Activated naive CD4-positive, alpha-beta T cell treated with anti-CD3 and anti-CD28 coated beads for 36 hours (primary cell): ENCODE measurements around the gene ZNF385A. TPM values are rescaled to one million over a fixed set of nuclear protein-coding genes. Genes with fewer than 3 reads are reported as not detected.

Experiments used
- CTCF ChIA-PET: fragments of 350-600 bp; sonication (Branson Sonifier 250); formaldehyde crosslinking; loops from one replicate; lab custom pipeline; 2021; ENCODE audit warnings: antibody characterized with exemption; lab: Charles Lee
- DNase-seq: peaks from one replicate; pipeline ENCODE4 v3.0.0-alpha.2; 2020
- H3K27ac Mint-ChIP-seq: one replicate; pipeline ENCODE4 v1.8.0; 2021; ENCODE audit warnings: mild to moderate bottlenecking, mixed read lengths
- H3K27me3 Mint-ChIP-seq: one replicate; pipeline ENCODE4 v1.8.0; 2021; ENCODE audit warnings: low read depth, mixed read lengths
- H3K36me3 Mint-ChIP-seq: one replicate; pipeline ENCODE4 v1.8.0; 2021; ENCODE audit warnings: low read depth, mixed read lengths
- H3K4me1 Mint-ChIP-seq: one replicate; pipeline ENCODE4 v1.8.0; 2021; ENCODE audit warnings: low read depth, mixed read lengths
- H3K4me3 Mint-ChIP-seq: one replicate; pipeline ENCODE4 v1.8.0; 2021; ENCODE audit warnings: mild to moderate bottlenecking, moderate library complexity, mixed read lengths
- H3K9me3 Mint-ChIP-seq: one replicate; pipeline ENCODE4 v1.8.0; 2021; ENCODE audit warnings: mixed read lengths
- intact Hi-C: fragments of 100-400 bp; cut with micrococcal nuclease; formaldehyde crosslinking; loops from one replicate; pipeline ENCODE4 v1.15.1; 2023
- total RNA-seq, 2 experiments: library from RNA; stranded (reverse); gene quantifications; one replicate each; pipeline ENCODE4 v1.2.3, GENCODE V29; 2021

ZNF385A gene
- total RNA-seq, 2 experiments from 2014 or later: 0.93 to 1.1 TPM

GRCh38 chr12:54412786-54413185 is 28.3 kb upstream of the ZNF385A start:
- peak overlapping the region; percentile 49 for H3K4me3 Mint-ChIP-seq
- CTCF ChIA-PET: interaction anchor here (1.0 to 14.5 kb wide), 6 partner anchors 12 to 167 kb away, joined by 3 to 257 read pairs (median 7); no protein-coding TSS in a partner anchor
- H3K27ac Mint-ChIP-seq: peak overlapping the region; percentile 96
- H3K4me1 Mint-ChIP-seq: peaks cover 69% of the 10 kb centered on the region
- H3K36me3 Mint-ChIP-seq: peaks cover 3% of the 10 kb centered on the region
- no peaks in the 10 kb centered on the region for H3K9me3 Mint-ChIP-seq
- no peaks in the 10 kb centered on the region for H3K27me3 Mint-ChIP-seq
- intact Hi-C loops: loop anchor here (2.0 to 10.0 kb wide), 5 partner anchors 84 to 1925 kb away; partner anchors contain the start of genes IL23A, NCKAP1L, SP1 and TESPA1
- no peak for DNase-seq

GRCh38 chr12:54412348-54412747 is 27.8 kb upstream of the ZNF385A start:
- H3K4me1 Mint-ChIP-seq: peaks cover 65% of the 10 kb centered on the region
- H3K36me3 Mint-ChIP-seq: peaks cover 3% of the 10 kb centered on the region
- peak overlapping the region; percentile 38 for H3K4me3 Mint-ChIP-seq
- DNase-seq: no peak
- CTCF ChIA-PET: interaction anchor here (1.2 to 14.5 kb wide), 5 partner anchors 11 to 168 kb away, joined by 3 to 257 read pairs (median 10); no protein-coding TSS in a partner anchor
- no peaks in the 10 kb centered on the region for H3K27me3 Mint-ChIP-seq
- H3K9me3 Mint-ChIP-seq: no peaks in the 10 kb centered on the region
- intact Hi-C loops: loop anchor here (2.0 to 10.0 kb wide), 5 partner anchors 84 to 1925 kb away; partner anchors contain the start of genes IL23A, NCKAP1L, SP1 and TESPA1
- H3K27ac Mint-ChIP-seq: peak overlapping the region; percentile 96

- Mint-ChIP-seq H3K36me3 (peaks cover 3% of the 10 kb centered on the region), H3K4me1 (peaks cover 58% of the 10 kb centered on the region)
Observed at GRCh38 chr12:54411391-54412241, 27.1 kb upstream of the ZNF385A start.

DNA sequence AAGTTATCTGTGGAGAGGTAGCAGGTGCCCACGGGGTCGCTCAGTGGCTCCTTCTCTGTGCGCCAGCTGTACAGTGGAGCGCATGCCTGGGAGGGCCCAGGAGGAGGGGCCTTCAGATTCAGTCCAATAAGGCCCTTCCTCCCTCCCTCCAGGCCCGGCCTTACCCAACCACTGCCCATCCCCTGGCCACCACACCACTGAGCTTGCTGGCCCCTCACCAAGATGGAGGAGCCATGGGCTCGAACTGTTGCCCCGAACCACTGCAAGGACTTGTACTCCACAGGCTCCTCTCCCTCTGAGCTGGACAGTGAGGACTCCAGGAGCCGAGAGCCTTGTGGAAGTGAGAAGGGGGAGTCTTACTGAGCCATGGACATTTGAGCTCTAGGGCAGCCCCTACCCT is 24.7 kb upstream of the ZNF385A start:
- no peak overlapping the region for H3K4me3 Mint-ChIP-seq
- H3K4me1 Mint-ChIP-seq: peaks cover 42% of the 10 kb centered on the region
- no peak for DNase-seq
- peaks cover 12% of the 10 kb centered on the region for H3K36me3 Mint-ChIP-seq
- CTCF ChIA-PET: interaction anchor here (0.6 to 14.5 kb wide), 6 partner anchors 8 to 29 kb away, joined by 3 to 257 read pairs (median 3); no protein-coding TSS in a partner anchor
- intact Hi-C loops: no loop called here
- H3K27ac Mint-ChIP-seq: no peak overlapping the region
- no peaks in the 10 kb centered on the region for H3K9me3 Mint-ChIP-seq
- no peaks in the 10 kb centered on the region for H3K27me3 Mint-ChIP-seq

More at GRCh38 chr12:54411391-54412241, 27.1 kb upstream of the ZNF385A start:
- no peaks in the 10 kb centered on the region for H3K27me3 Mint-ChIP-seq
- DNase-seq: peak; percentile 71
- H3K9me3 Mint-ChIP-seq: no peaks in the 10 kb centered on the region
- CTCF ChIA-PET: interaction anchor here (1.2 to 14.5 kb wide), 6 partner anchors 11 to 31 kb away, joined by 3 to 257 read pairs (median 5); no protein-coding TSS in a partner anchor
- H3K4me3 Mint-ChIP-seq: peak overlapping the region; percentile 38
- H3K27ac Mint-ChIP-seq: peak overlapping the region; percentile 96
- intact Hi-C loops: loop anchor here (1.0 to 10.0 kb wide), 8 partner anchors 8 to 1926 kb away; partner anchors contain the start of genes IL23A, ITGA5, NCKAP1L and SP1

DNA sequence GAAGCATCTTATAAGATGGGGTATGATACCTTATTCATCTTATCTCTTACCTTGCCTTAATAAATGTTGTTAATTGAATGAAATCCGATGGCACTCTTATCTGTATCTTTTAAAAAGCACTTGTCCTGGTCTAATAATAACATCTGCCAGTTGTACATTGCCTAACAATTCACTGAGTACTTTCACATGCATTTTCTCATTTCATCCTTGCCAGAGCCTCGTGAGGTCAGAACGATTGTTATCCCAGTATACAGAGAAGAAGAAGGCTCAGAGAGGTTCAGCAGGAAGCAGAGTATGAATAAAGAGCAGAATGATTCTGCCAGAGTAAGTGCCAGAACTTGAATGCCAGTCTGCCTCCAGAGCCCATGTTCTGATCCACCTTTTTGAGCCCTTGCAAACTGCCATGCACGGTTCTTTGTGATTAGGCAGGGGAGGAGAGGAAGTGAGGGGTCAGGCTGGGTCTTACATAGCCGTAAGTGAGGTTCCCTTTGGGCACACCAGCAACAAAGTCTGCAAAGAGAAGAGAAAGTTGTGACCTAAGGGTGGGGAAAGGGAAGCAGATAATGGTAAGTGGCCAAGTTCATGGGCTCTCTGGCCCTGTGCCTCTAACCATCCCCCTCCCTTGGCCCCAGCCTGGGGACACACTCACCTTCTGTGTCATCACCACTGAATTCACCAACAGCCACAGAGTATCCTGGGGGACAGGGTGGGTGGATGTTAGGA is 22.8 kb upstream of the ZNF385A start:
- Mint-ChIP-seq H3K27me3 (no peaks in the 10 kb centered on the region), H3K4me1 (peaks cover 24% of the 10 kb centered on the region), H3K27ac (peak overlapping the region; percentile 6), H3K36me3 (peaks cover 13% of the 10 kb centered on the region), H3K4me3 (no peak overlapping the region), H3K9me3 (no peaks in the 10 kb centered on the region)
- DNase-seq: no peak
- CTCF ChIA-PET: interaction anchor here (0.5 to 14.5 kb wide), 2 partner anchors 6 to 398 kb away, joined by 3 to 257 read pairs; partner anchors contain the start of gene HOXC8
- intact Hi-C loops: no loop called here

DNA sequence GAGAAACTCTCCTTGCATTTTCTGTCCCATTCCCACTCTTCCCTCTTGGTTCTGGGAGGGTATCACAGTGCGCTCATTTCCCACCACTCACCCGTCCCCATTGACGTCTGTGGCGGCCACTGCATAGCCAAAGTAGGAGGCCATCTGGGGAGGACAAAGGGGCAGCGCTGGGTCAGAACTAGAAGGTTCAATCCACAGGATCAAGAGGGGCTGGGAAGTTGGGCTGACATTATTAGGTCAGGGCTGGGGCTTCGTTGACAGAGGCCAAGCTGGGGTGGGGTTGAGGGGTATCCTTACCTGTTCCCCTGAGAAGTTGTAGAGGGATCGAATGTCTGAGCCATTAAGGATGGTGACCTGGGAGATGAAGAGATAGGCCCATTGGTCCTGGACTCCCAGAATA is 21.0 kb upstream of the ZNF385A start:
- Mint-ChIP-seq H3K4me1 (peaks cover 10% of the 10 kb centered on the region), H3K36me3 (peaks cover 21% of the 10 kb centered on the region), H3K9me3 (no peaks in the 10 kb centered on the region), H3K27me3 (no peaks in the 10 kb centered on the region), H3K27ac (peak overlapping the region; percentile 52), H3K4me3 (no peak overlapping the region)
- intact Hi-C loops: no loop called here
- DNase-seq: no peak
- CTCF ChIA-PET: interaction anchor here (0.5 to 12.3 kb wide), 6 partner anchors 9 to 205 kb away, joined by 3 to 384 read pairs (median 3); partner anchors contain the start of genes COPZ1 and ITGA5

- DNase-seq: no peak
- intact Hi-C loops: no loop called here
- CTCF ChIA-PET: interaction anchor here (1.0 to 12.3 kb wide), 5 partner anchors 10 to 111 kb away, joined by 3 to 384 read pairs (median 3); partner anchors contain the start of genes COPZ1 and ITGA5
- H3K27ac Mint-ChIP-seq: peak overlapping the region; percentile 52
- no peaks in the 10 kb centered on the region for H3K27me3 Mint-ChIP-seq
- peaks cover 21% of the 10 kb centered on the region for H3K36me3 Mint-ChIP-seq
- H3K4me1 Mint-ChIP-seq: peaks cover 10% of the 10 kb centered on the region
- H3K4me3 Mint-ChIP-seq: no peak overlapping the region
- no peaks in the 10 kb centered on the region for H3K9me3 Mint-ChIP-seq
Observed at GRCh38 chr12:54405106-54405505, 20.6 kb upstream of the ZNF385A start.

GRCh38 chr12:54404061-54405004 is 19.8 kb upstream of the ZNF385A start:
- Mint-ChIP-seq H3K27ac (peak overlapping the region; percentile 50), H3K4me1 (peaks cover 10% of the 10 kb centered on the region), H3K27me3 (no peaks in the 10 kb centered on the region), H3K4me3 (no peak overlapping the region), H3K9me3 (no peaks in the 10 kb centered on the region), H3K36me3 (peaks cover 22% of the 10 kb centered on the region)
- CTCF ChIA-PET: interaction anchor here (0.5 to 12.3 kb wide), 18 partner anchors 9 to 95 kb away, joined by 3 to 384 read pairs (median 4); partner anchors contain the start of genes ITGA5 and NCKAP1L
- intact Hi-C loops: no loop called here
- peak; percentile 83 for DNase-seq

DNA sequence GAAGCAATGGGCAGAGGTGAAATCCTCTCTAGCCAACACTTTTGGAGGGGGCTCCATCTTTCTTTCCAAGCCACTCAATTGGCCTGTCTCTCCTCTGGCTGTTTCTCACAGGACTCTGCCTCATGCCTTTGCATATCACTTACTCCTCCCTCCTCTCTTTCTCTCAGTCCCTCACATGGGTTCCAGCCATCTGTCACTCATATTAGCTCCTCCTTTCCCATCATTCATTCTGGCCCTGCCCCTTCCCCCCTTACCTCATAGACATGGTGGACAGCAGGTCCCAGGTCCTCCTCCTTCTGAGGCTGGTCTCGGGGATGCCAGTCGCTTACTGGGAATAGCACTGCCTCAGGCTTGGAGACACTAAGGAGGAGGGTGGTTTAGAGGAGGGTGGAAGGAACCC is 16.6 kb upstream of the ZNF385A start:
- peaks cover 27% of the 10 kb centered on the region for H3K36me3 Mint-ChIP-seq
- no peaks in the 10 kb centered on the region for H3K27me3 Mint-ChIP-seq
- DNase-seq: no peak
- no peaks in the 10 kb centered on the region for H3K9me3 Mint-ChIP-seq
- peak overlapping the region; percentile 25 for H3K27ac Mint-ChIP-seq
- intact Hi-C loops: no loop called here
- CTCF ChIA-PET: interaction anchor here (1.1 to 12.3 kb wide), 11 partner anchors 8 to 111 kb away, joined by 3 to 384 read pairs (median 41); partner anchors contain the start of genes ITGA5 and ZNF385A
- no peak overlapping the region for H3K4me3 Mint-ChIP-seq
- peaks cover 7% of the 10 kb centered on the region for H3K4me1 Mint-ChIP-seq

- no peaks in the 10 kb centered on the region for H3K27me3 Mint-ChIP-seq
Observed at GRCh38 chr12:54398995-54399793, 14.7 kb upstream of the ZNF385A start.

More at GRCh38 chr12:54398995-54399793, 14.7 kb upstream of the ZNF385A start:
- H3K27ac Mint-ChIP-seq: peak overlapping the region; percentile 21
- peak; percentile 95 for DNase-seq
- intact Hi-C loops: loop anchor here (1.0 kb wide), 1 partner anchor 40 kb away; no protein-coding TSS in a partner anchor
- no peaks in the 10 kb centered on the region for H3K9me3 Mint-ChIP-seq
- CTCF ChIA-PET: interaction anchor here (0.5 to 12.3 kb wide), 44 partner anchors 8 to 813 kb away, joined by 3 to 384 read pairs (median 4); partner anchors contain the start of genes COPZ1, ITGA5, NCKAP1L and ZNF385A
- peaks cover 24% of the 10 kb centered on the region for H3K36me3 Mint-ChIP-seq
- no peak overlapping the region for H3K4me3 Mint-ChIP-seq
- H3K4me1 Mint-ChIP-seq: peaks cover 8% of the 10 kb centered on the region
